Frontal cortex (tissue), 4 donors: ENCODE measurements around the gene UACA. TPM values are rescaled to one million over a fixed set of nuclear protein-coding genes. Genes with fewer than 3 reads are reported as not detected.

Experiments used
- DNase-seq, 2 donors: peaks; one replicate each; pipeline ENCODE4 v3.0.0; 2012; ENCODE audit warnings: low spot score in 2 of 2
- FAIRE-seq: peaks from 2 replicates; lab custom pipeline; 2012; peaks lifted over from hg19 to GRCh38; lab: Jason Lieb, UNC
- total RNA-seq: library from RNA; depleted of rRNA; stranded (reverse); fragments of >200 nt; gene quantifications from one replicate; pipeline ENCODE4 v1.2.3, GENCODE V29; 2014
- donor health status: control.
- donor health status: control.
- donor health status: control.

Gene UACA
- total RNA-seq, 1 donor from 2014 or later = 22.0 TPM

DNA sequence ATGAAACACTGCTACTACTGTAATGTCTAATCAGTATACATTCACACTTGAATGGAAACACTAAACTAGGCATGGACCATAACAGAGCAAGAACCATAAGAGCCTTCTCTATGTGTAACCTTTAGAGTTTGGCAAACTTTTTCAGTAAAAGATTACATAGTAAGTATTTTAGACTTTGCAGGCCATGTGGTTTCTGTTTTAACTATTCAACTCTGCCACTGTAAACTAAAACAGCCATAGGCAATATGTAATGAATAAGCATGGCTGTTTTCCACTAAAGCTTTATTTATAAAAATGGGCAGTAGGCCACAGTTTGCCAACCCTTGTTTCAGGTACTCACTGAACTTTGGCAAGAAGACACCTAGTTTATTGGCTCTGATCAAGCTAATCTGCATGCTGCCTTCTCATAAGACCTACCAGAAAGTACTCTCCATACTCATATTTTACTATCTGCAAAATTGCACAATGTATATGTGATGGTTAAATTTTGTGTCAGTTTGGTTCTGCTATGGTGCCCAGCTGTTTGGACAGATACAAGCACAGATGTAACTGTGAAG lies 46.0 kb downstream of the UACA start:
- DNase-seq (no peak), FAIRE-seq (no peak)

DNA sequence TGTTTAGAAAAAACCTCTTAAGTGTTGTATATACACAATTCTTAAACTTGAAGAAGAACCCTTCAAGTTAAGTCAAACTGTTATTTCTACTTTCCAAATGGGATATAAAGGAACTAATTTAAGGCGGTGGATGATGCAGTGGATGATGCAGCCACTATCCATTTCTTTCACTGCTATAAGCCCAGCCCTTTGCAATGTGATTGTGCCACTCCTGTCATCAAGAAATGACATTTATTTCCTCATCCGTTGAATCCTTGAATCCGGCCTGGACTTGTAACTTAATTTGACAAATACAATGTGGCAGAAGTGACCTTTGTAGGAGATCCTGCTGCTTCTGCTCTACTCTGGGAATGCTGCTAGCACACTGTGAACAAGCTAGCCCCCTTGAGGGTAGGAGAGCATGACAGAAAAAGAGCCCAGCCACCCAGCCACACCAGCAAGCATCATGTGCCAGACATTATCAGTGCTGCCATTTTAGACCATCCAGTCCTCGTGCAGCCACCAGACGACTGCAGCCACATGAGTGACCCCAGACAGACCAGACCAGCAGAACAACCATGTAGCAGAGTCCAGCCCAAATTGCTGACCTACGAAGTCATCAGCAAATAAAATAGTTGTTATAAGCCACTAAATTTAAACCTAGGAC lies 47.4 kb downstream of the UACA start:
- DNase-seq (no peak), FAIRE-seq (no peak)

DNA sequence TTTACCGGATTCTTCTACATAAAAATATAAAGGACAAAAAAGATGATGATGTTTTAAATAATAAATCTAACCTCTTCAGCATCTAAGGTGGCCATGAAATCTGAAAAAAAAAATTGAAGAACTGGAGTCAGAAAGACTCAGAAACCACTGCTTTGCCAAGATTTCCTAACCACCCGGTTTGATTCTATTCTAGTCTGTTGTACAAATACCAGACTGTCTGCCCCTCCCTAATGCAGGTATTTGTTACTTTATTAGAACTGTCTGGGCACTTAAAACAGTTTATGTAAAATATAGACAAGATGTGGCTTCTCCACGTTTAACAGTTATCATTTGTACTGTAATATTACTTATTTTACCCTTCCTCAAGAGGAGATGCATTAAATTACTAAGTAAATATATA lies 48.8 kb downstream of the UACA start:
- FAIRE-seq (no peak), DNase-seq (no peak)

DNA sequence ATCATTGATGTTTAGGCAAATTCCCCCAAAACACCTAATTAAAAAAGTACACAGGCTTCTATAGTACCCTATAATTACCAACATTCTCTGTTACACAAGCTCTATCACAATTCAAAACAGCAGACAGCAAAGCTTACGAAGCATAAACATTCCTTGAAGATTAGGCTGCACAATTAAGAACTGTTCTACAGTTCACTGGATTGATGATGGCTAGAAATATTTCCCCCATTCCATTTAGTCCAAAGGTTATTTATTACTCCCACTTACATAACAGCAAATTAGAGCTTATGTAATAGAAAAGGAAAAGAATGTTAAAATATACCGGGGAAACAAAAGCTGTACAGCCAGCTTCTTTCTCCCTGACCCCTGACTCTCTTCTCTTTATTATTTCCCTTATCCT lies 49.3 kb downstream of the UACA start:
- DNase-seq = no peak
- FAIRE-seq = no peak

DNA sequence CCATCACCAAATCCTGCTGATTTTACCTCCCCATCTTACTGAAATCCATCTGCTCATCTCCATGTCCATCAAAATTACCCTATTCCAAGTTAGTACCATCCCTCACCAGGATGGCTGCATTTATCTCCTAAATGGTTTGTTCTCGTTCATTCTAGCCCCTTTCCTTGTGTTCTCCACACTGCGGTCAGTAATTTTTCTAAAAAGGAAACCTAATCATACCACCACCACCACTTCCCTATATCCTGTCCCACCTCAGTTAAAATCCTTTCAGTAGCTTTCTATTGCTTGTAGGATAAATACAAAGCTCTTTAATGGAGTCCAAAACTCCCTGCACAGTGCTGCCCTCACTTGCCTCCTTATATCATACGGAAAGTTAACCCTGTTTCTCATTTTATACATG lies 51.1 kb downstream of the UACA start:
- DNase-seq = no peak
- no peak for FAIRE-seq

DNA sequence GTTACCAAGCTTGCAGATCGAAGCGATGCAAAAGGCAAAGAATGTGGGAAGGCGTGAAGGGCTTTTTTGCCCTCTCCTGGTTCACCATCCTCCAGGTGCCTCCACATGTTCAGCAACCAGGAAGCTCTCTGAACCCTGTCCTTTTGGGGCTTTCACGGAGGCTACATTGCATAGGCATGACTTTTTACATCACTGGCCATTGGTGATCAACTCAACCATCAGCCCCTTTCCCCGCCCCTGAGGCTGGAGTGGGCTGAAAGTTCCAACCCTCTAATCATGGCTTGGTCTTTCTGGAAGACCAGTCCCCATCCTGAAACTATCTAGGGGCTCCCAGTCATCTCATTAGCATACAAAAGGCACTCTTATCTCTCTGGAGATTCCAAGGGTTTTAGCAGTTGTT lies 52.6 kb downstream of the UACA start:
- no peak for FAIRE-seq
- DNase-seq = no peak

DNA sequence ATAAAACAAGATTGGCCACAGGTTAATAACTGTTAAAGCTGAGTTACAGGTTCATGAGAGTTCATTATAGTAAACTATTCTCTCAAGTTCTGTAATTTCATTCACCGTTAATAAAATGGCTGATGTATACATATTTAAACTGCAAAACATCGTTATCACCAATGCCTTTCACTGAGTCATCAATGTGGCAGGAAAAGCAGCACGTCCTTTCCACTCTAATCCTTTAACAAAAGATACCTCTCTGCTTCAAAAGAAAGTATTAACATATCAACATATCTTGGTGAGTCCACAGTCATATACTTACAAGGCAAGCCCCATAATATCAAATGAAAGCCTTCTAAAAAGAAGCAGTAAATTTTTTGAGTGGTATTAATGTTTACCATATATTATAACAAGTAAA lies 54.5 kb downstream of the UACA start:
- FAIRE-seq (no peak), DNase-seq (no peak)

DNA sequence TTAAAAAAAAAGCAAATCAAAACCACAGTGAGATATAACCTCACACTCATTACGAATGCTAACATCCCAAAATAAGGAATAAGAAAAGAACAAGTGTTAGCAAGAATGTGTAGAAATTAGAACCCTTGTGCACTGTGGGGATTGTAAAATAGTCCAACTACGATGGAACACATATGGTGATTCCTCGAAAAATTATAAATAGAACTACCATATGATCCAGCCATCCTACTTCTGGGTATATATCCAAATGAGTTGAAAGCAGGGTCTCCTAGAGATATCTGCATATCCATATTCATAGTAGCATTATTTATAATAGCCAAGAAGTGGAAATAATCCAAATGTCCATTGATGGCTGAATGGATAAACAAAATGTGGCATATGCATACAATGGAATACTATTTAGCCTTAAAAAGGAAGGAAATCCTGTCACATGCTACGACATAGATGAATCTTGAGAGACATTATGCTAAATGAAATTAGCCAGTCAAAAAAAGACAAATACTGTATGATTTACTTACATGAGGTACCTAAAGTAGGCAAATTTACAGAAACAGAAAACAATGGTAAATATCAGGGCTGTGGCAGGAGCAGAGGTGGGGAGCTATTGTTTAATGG lies 55.6 kb downstream of the UACA start:
- DNase-seq (no peak), FAIRE-seq (no peak)

DNA sequence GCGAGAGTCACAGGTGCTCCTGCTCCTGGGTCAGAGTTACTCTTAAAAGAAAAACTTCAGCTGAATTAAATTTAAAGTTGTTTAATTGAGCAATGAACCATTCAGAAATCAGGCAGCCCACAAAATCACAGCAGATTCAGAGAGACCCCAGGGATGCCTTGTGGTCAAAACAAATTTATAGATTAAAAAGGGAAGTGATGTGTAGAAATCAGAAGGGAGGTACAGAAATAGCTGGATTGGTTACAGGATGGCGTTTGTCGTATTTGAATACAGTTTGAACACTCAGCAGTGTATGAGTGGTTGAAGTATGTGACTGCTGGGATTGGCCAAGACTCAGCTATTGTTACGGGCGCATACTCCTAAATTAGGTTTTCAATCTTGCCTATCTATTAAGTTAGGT lies 58.6 kb downstream of the UACA start:
- no peak for DNase-seq
- no peak for FAIRE-seq

DNA sequence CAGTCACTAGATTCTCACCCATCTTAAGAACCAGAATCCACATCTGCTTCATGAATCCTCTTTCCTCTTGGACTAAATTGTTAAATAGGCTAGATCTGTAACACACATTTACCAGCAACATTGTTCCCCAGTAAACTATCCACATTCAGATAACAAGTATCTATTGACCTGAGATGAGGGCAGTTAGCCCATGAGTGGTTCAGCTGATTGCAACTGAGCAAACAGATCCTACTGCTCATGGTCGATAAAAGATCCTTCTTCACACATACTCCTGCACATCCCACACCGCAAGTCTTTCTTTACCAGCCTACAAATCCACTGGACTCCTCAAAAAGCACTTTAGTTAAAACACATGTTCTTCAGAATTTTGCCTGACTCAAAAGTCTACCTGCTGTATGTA lies 59.2 kb downstream of the UACA start:
- FAIRE-seq (no peak), DNase-seq (no peak)

DNA sequence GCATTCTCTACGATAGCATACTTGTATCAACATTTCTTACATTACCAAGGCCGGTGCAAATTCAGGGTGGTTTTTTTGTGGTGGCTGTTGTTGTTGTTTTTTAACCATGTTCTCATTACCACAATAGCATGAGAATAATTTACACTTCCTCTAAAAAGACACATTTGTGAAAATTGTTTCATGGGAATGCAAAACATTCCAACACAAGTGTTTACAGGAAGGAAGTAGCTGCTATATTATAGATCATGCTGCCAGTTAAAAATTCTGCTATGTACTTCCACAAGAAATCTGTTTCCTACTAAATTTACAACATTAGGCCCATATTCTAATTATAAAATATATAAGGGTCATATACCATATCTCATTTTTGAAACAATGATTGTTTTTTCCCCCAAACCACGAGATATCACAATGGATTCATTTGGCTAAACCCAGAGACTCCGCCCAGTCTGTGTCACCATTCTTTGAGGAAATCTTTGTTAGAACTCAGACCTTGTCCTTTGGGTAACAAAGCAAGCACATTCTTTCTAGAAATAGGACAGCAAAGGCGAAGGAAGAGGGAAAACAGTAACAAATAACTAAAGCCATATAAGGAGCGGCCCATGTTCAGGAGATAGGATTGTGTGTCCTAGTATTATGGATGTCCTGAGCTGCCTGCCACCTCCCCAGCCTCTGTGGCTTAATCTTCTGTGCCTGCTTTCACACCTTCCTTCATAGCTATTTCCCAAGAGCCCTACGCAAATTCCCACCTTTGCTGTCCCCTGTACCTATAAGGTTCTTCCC lies 60.1 kb downstream of the UACA start:
- DNase-seq (no peak), FAIRE-seq (no peak)

DNA sequence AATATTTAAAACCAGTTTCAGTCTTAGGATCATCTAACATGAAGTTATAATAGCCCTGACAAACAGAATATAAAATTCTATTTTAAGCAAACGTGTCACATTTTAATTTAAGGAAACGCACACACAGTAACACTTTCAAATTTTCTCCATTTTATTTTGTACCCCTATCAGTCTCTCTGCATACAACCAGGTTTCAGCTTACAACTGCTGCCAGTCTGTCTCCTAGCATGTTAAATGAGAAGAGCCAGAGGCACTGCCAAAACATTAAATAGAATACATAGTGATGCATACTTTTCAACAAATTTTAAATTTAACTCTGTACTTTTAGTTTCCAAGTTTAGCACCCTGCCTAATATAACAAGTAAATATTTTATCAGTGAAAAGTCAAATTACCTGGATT lies 60.8 kb downstream of the UACA start:
- DNase-seq (no peak), FAIRE-seq (no peak)

DNA sequence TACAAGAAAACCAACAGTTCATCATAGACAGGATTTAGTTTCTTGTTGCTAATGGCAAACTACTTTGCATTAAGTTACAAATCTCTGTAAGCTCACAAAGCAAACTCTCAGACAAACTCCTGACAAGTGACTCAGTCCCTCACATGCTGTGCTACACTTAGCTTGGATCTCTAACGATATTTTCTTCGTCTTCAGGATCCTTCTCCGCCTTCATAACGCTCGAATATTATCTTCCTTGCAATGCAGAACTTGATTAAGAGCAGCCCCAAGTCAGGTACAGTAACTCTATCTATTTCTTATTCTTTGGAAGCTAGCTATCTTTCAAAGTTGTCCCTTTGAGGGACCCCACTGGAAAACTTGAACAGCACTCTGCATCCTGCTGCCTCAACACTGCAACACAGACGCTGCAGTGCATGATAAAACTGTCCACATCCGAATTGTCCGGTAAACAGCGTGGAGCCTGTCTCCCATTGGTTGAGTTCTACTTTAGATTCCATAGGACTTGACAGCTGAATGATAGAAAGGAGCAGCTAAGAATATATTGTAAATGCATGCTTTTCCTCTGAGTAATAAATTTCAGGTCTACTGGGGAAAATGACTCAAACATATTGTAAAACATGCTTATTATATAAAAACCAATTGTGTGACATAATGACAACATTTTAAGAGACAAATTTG lies 61.3 kb downstream of the UACA start:
- DNase-seq (no peak), FAIRE-seq (no peak)

DNA sequence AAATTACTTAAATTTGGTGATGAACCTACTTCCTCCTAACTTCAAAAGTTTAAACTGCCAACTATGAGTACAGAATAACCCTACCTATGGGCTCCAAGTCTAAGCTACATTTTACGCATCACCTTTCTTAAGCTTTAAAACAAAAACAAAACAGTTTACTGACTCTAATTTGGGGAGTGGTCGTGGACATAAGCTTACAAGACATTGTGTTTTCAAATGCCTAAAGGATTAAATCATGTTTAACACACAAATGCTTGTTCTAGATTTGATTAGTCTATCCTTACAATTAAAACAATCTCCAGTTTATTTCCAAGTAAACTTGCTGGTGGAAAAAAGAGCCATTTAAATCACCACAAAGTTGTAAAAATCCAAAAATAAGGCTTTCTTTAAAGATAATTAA lies 62.2 kb downstream of the UACA start:
- FAIRE-seq (no peak), DNase-seq (no peak)

DNA sequence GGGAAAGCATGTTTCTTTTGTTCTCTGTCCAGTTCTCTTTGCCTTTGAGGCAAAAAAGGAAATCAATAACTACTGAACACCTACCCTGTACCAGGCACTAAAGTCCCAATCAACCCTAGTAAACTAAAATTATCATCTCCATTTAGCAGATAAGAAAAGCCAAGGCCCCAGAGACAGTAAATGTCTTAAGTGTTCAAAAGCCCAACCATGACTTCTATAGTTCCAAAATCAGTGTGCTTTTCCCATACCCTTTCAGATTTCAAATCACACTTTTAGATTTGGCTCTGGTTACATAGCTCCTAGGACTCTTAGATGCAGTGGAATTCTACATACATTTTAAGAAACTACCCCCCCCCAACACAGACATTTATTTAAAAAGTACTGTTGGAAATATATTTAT lies 63.5 kb downstream of the UACA start:
- no peak for FAIRE-seq
- no peak for DNase-seq

DNA sequence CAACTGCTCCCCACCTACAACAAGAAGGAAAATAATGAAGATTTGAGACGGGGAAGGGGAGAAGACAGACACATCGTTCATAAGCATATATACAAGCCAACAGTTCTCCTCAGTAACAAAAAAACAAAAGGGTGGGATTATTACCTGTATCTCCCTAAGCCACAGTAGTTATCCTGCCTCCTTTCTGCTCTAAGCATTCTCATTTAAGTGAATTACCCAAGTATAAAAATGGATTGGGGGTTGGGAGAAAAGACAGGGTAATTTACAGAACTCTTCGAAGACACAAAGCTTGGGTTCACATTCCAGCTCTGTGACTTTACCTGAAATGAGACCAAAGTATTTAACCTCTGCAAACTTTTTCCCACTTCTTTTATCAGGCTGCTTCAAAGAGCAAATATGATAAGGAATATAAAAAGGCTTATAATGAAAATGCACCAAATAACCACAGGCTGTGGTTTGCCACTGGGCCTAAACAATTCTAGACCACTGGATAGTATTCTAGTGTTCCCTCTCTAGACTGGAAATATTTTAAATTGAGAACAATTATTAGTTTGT lies 64.4 kb downstream of the UACA start:
- DNase-seq (no peak), FAIRE-seq (no peak)

DNA sequence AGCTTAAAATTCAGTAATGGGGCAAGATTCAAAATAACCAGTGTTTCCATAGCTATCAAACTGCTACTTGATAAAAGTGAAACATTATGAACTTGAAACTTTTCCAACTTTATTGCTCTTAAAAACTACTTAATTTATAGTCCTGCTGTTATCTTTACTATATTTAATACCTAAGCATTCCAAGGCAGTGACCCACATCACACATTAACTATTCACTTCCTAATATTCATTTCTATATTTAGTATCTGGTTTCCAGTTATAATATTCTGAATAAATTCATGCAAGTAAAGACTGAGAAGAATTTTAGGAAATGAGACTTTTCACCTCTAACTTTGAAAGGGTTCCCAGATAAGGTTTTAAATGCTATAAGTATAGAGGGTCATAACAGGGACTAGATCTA lies 64.9 kb downstream of the UACA start:
- FAIRE-seq = no peak
- DNase-seq = no peak

DNA sequence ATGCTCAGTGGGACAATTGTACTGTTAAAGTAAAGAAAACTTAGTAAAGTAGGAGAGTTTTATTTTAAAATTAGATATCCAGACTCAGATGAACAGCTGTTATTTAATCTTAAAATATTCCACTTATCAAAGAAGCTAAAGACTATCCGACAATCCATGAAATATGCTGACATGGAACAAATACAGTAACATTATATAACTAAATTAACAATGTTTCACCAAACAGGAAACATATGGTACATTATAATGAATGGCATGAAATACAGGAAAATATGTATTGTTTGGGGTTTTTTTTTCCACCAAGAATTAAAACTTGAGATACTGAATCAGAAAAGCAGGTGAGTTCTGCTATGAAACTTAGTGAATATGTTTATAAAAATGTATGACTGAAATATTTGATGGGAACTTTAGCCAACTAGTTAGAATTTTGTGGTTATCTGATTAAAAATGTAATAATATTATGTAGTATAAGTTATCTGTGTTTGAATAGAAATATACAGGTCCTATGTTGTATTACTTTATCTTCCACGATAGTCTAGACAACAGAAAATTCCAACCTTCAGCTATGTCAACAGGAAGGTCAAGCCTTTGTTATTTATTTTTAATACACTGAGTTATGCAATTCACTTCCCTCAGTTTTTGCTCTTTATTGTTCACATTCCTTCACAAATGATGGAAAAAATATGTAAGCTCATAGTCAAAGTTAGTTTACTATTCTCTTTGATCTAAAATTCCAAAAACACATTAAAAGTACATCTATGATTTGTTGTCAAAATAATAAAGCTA lies 72.7 kb downstream of the UACA start:
- no peak for FAIRE-seq
- DNase-seq = no peak

DNA sequence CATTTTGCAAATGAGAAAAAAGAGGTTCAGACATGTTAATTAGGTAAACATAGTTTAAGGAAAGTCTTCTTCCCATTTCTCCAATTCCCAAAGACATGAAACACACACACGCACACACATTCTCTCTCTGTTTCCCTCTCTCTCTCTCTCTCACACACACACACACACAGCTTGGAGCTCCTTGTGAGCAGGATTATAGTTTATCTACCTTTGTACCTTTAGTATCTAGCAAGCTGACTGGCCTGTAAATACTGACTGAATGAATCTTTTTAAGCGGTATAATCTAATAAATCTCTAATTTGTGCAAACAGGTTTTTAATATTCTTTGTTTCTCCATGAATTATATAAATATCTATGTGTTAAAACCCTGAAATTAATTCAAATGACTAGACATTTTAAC lies 73.3 kb downstream of the UACA start:
- no peak for FAIRE-seq
- no peak for DNase-seq

DNA sequence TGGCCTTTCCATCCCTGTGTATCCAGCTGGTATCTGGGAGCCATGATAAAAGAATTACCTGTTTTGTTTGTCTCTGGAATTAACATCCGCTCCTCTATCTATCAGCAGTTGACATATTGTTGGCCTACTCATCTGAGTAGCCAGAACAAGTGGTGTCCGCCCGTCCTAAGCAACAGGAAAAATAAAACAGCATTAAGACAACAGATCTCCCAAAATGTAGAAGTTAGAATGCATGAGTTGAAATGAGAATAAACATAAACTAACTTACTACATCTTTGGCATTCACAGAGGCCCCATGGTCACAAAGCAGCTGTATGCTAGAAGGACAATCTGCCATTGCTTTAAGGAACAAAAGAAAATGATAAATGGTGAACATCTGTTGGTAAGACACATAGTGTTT lies 75.9 kb downstream of the UACA start:
- FAIRE-seq = no peak
- no peak for DNase-seq
